Measurements from ENCODE around the gene MYL1.

Gene MYL1

DNA sequence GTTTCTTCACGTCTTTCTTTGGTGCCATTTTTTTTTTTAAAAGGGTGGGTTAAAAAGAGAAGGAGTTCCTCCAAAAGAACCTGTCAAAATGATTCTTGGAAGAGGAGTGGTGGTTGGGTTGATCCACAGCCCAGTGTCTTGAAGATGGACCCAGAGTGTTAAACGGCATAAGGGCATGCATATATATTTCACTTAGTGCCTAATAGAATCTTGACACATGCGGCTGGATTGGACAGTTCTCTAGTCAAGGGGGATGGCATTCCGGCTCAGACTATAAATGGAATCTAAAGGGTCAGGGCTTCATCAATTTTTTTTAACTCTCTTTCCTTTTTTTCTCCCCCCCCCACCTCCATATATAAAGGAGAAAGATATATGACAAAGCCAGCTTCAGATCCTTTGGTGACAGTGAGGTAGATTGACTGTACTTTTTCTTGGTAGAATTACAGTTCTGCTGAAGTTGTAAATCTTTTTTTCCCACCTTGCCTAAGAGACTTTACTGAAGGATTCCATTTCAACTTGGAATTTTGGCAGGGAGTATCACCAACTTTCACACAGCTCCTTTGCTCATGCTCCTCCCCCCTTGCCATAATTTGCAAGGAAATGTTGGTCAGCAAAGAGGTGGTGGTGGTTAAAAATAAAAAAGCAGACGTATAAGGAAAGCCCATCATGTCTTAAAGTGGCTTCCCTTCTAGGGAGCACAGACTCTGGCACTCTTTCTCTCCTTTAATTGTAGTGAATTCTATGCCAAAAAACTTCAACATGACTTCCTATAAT is at the start of gene MYL1:
Gene MYL1 (minus strand): TSS at position 160 of the 774 bp plus-strand sequence. CDS start 132 bp downstream, at position 28.
- no peak for DNase-seq

- no peak for DNase-seq
These were observed 48.9 kb upstream of the MYL1 start for GRCh38 chr2:210363876-210364275.

- DNase-seq: no peak
These were observed 48.3 kb upstream of the MYL1 start for GRCh38 chr2:210363261-210363660.

- DNase-seq: no peak
These were observed 45.4 kb upstream of the MYL1 start for GRCh38 chr2:210360412-210360811.

DNA sequence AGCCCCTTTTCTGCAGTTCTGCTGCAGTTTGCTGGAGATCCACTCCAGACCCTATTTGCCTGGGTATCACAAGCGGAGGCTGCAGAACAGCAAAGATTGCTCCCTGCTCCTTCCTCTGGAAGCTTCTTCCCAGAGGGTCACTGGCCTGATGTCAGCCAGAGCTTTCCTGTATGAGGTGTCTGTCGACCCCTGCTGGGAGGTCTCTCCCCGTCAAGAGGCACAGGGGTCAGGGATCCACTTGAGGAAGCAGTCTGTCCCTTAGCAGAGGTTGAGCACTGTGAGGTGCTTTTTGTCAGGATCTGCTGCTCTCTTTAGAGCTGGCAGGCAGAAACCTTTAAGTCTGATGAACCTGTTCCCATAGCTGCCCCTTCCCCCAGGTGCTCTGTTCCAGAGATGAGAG is 42.0 kb upstream of the MYL1 start:
- no peak for DNase-seq

GRCh38 chr2:210337159-210337558 is 22.2 kb upstream of the MYL1 start:
- DNase-seq: no peak

DNA sequence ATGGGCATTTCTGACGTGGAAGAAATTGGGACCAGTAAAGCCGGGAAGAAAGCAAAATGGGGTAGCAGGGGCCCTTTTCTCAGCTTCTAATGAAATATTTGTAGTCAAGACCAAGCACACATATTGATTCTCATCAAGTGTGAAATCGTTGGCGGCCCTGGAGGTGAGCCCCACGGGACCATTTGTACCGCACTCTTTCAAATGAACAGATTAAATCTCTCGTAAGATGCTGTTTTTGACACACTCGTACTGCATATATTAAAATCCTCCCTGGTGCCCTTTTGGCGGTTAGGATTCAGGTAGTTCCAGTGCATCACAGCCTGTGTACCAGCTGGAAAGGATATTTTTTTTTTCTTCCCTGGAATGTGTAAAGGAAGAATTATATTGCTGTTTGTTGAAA is 9.9 kb upstream of the MYL1 start:
- no peak for DNase-seq

DNA sequence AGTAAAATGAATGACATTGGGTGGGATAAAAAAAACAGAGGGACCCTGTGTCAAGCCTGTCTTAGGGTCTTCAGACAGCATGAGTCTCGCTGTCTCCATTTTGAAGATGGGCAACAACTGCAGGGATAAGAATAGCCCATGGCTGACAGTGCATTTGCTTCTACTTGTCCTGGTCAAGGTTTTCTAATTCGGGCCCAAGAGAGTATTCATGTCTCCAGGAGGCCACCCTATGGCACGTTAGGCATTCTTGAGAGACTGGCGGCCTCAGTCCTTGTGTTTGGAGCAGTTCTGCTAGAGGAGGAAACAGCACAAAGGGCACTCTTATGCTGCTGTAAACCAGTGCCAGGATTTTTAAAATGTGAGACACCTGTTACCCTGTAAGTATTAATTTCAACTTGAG is 9.5 kb upstream of the MYL1 start:
- no peak for DNase-seq

DNA sequence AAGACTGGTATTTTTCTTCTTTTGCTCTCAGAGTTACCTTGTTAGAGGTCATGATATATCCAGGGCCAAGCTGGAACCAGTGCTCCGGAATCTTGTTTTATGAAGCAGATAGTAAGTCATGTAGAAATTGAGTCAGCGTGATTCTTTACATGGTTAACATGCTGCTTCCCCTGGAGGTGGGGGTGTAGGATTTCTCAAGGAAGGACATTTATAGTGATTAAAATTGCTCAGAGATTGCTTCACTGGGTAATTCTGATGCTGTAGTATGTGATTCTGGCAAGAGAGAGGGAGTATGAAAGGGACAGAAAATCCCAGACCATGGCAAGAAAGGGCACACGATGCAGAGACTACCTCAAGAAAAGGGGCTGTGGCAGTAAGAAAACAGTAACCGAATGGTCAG is 8.0 kb upstream of the MYL1 start:
- no peak for DNase-seq

DNA sequence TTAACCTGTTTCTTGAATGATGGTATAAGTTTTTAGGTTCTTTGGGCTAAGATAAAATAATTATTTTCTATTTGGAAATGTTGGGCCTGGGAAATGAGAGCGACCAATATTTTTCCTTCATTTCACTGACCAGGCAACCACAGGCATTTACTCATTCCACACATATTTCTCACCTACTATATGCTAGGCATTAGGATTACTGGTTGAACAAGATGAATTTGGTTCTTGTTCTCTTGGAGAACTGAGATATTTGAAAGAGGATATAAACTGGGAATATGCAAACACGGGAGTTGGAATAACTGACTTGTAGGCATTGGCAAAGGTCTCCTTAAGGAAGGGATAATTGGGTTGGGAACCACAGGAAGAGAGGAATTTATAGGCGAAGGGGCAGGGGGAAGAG is 3.9 kb upstream of the MYL1 start:
- no peak for DNase-seq

DNA sequence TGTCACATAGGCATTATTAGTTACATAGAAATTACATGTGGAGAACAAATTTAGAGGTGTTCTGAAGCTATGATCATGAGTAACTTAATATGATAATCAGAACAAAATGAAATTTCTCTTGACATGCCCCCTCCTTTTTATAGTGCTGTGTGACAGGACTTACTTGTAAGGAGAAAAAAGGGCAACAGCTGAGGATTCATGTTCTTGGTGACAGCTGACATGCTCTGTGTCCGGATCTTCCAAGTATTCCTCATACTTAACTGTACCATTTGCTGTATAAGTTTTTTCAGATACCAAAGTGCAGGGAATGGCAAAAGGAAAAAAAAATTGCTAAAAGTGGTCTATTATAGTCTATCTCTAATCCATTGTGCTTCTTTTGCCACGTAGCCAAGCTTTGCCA is 3.5 kb upstream of the MYL1 start:
- no peak for DNase-seq

- DNase-seq: no peak
These were observed 4.4 kb downstream of the MYL1 start for GRCh38 chr2:210310550-210310949.

DNA sequence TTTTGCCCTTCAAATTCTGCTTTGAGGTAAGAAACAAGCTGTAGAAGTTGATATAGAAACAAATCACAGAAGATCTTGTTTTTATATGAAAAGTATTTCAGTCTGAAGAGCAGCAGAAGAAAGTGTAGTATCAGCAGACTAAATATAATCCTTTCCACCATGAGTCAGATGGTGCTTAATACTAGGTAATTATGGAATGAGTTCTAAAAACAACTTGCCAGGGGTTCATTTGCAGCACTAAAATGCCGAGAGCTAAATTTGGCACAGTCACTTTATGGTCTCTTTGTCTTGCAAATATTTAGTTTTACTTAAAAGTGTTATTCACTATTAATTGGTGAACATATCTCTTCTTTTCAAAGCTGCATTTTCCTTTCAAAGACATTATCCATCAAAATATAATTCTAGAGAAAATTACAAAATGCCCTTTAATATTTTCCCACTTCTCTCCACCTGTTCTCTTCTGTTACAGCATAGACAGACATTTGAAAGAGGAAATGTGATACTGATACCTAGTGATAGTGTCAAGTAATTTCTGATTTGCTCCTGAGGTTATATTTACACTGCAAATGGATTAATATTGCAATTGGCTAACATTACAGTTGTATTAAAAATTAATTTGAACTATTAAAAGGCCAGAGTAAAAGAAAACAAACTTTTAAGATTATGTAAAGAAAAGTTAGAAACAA is 5.3 kb downstream of the MYL1 start:
- DNase-seq: no peak

GRCh38 chr2:210303498-210303897 is 11.5 kb downstream of the MYL1 start:
- no peak for DNase-seq

GRCh38 chr2:210302326-210302725 is 12.6 kb downstream of the MYL1 start:
- DNase-seq: no peak

DNA sequence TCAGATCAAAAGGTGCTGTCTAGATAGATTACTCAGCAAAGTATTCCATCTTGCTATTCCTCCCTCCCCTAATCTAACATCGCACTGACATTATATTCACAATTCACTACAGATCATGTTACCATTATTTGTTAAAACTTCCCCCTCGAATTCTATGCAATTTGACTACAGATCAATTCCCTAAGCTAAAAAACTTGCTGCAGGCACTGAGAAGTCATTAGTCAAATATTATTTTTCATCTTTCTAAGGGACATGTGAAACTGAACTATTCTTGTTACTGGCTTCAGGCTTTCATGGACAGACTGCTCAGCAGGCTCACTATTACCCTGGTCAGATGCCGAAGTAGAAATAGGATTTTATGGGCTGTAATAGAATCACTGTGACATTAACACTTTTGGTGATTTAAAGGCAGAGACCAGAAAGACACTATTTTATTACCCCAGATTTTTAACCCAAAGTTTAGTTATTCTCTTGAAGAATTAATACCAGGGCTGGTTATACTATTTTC is 15.1 kb downstream of the MYL1 start:
- no peak for DNase-seq

- DNase-seq: no peak
These were observed 26.6 kb downstream of the MYL1 start for GRCh38 chr2:210288408-210288807.

DNA sequence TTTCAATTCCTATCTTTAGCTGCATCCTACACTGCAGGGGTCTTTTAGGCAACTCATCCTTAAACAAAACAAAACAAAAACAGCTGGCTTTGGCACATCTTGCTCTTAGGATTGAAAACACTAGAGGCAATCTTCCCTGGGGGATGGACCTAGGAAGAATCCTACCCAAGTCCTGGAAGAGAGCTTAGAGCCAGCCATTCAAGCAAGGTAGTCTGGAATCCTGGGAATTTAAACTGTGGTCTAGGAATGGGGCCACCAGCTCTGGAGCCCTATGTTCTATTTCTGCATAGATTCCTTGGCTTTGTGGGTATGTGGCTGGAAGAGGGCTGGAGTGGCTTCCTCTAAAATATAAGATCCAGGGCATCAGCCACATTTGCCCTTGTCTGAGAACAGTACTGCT is 27.7 kb downstream of the MYL1 start:
- no peak for DNase-seq

GRCh38 chr2:210286123-210286680 is 28.8 kb downstream of the MYL1 start:
- no peak for DNase-seq

DNA sequence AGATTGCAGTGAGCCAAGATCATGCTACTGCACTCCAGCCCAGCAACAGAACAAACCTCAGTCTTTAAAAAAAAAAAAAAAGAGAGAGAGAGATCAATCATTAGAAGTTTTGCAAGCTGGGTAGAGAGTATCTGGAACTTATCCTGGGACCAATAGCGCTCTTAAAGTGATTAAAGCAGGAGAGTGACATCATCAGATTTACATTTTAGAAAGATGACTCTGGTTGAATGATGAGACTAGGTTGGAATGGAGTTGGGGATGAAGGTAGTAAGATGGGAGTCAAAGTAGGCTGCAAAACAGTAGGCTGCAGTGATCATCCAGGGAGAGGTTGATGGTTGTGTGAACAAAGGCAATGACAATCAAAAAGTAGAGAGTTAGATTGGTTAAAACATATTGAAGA is 37.8 kb downstream of the MYL1 start:
- DNase-seq: no peak

GRCh38 chr2:210271300-210271699 is 43.7 kb downstream of the MYL1 start:
- DNase-seq: no peak

- no peak for DNase-seq
These were observed 45.8 kb downstream of the MYL1 start for GRCh38 chr2:210269148-210269547.

- DNase-seq: no peak
These were observed 46.7 kb downstream of the MYL1 start for GRCh38 chr2:210268281-210268680.

- no peak for DNase-seq
These were observed 47.3 kb downstream of the MYL1 start for GRCh38 chr2:210267698-210268097.

Measured in inflammatory macrophage treated with lipopolysaccharide for 4 hours (primary cell).